Measurements from ENCODE around the gene TFEB.

The TFEB gene

DNA sequence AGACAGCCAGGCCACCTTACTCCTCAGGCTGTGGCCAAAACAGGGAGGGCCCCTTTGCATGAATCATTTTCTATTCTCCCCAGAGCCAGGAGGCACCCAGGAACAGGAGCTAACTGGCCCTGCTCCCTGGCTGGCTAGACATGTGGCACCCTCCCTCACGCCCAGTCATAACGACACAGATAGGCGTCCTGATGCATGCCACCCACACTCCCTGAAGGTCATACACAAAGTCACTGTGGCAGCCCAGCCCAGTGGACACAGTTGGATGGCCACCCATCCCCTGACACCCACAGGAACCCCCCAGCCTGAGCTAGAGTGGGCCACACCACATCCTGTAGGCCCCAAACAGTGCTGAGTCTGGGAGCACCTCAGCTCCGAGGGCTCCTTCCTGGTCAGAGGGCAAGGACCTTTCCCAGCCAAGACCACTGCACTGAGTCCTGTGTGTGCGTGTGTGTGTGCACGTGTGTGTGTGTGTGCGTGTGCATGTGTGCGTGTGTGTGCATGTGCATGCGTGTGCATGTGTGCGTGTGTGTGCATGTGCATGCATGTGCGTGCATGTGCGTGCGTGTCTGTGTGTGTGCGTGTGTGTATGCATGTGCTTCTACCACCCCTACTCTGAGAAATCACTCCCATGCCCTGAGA, 21.6 kb downstream of the TFEB start:
- no peak for DNase-seq
- 79% methylated on average over 8 of the region's 14 CpGs for WGBS

GRCh38 chr6:41713159-41713649, 22.2 kb downstream of the TFEB start:
- DNase-seq, result no peak
- Histone ChIP-seq H2AK5ac (ENCODE audit: low read length, severe bottlenecking) (no peak overlapping the region), H3K4me1 (ENCODE audit: control insufficient read depth, insufficient read depth, low read depth, low read length) (peaks cover 46% of the 10 kb centered on the region), H2AFZ (ENCODE audit: low read depth, low read length) (no peak overlapping the region), H4K91ac (ENCODE audit: low read length) (no peak overlapping the region), H2BK120ac (ENCODE audit: low read depth, low read length) (no peak overlapping the region), H3K4ac (ENCODE audit: low read depth in 1 of 2, low read length in 2 of 2) (no peak overlapping the region), H3K4me2 (ENCODE audit: low read length, poor library complexity, severe bottlenecking) (no peak overlapping the region), H2BK12ac (ENCODE audit: low read length in 2 of 2) (peak overlapping the region in 1 of 2 experiments; percentile 68), H3K18ac (ENCODE audit: low read depth in 1 of 2, low read length in 2 of 2) (peak overlapping the region in 1 of 2 experiments; percentile 22), H3K9ac (ENCODE audit: low read length) (no peak overlapping the region), H3K27ac (ENCODE audit: low read length, poor library complexity, severe bottlenecking) (peak overlapping the region; percentile 30), H3K4me3 (ENCODE audit: insufficient read depth in 1 of 2, low read depth in 1 of 2, low read length in 2 of 2) (no peak overlapping the region), H3K23ac (ENCODE audit: low read length in 2 of 2) (no peak overlapping the region), H3K79me1 (replicated peaks; ENCODE audit: low read length, poor library complexity, severe bottlenecking) (peaks cover 41% of the 10 kb centered on the region), H3K36me3 (ENCODE audit: control insufficient read depth in 1 of 2, insufficient read depth in 2 of 2, low read depth in 1 of 2, low read length in 2 of 2) (peaks cover 0 to 11% of the 10 kb centered on the region in 2 experiments), H2BK15ac (ENCODE audit: low read depth, poor library complexity, severe bottlenecking) (no peak overlapping the region), H3K14ac (ENCODE audit: low read length in 2 of 2) (peak overlapping the region in 1 of 2 experiments; percentile 66), H3K27me3 (ENCODE audit: control insufficient read depth in 1 of 2, insufficient read depth in 1 of 2, low read length in 2 of 2) (no peaks in the 10 kb centered on the region), H4K8ac (ENCODE audit: low read length) (no peak overlapping the region), H3K9me3 (ENCODE audit: control insufficient read depth, low read length) (no peaks in the 10 kb centered on the region), H2BK5ac (ENCODE audit: low read depth, low read length, poor library complexity, severe bottlenecking) (no peak overlapping the region)
- 77% methylated on average over 9 of the region's 9 CpGs for WGBS

More for the DNA sequence above, 21.6 kb downstream of the TFEB start:
- H3K4me1 ChIP-seq (ENCODE audit: control insufficient read depth, insufficient read depth, low read depth, low read length), result peaks cover 46% of the 10 kb centered on the region
- no peak overlapping the region for H3K4ac ChIP-seq (ENCODE audit: low read depth in 1 of 2, low read length in 2 of 2)
- H3K4me2 ChIP-seq (ENCODE audit: low read length, poor library complexity, severe bottlenecking), result no peak overlapping the region
- no peak overlapping the region for H2BK5ac ChIP-seq (ENCODE audit: low read depth, low read length, poor library complexity, severe bottlenecking)
- peak overlapping the region; percentile 18 for H3K27ac ChIP-seq (ENCODE audit: low read length, poor library complexity, severe bottlenecking)
- H4K8ac ChIP-seq (ENCODE audit: low read length), result no peak overlapping the region
- H3K4me3 ChIP-seq (ENCODE audit: insufficient read depth in 1 of 2, low read depth in 1 of 2, low read length in 2 of 2), result no peak overlapping the region
- H3K18ac ChIP-seq (ENCODE audit: low read depth in 1 of 2, low read length in 2 of 2), result peak overlapping the region in 1 of 2 experiments; percentile 13
- H2BK15ac ChIP-seq (ENCODE audit: low read depth, poor library complexity, severe bottlenecking), result no peak overlapping the region
- H3K9me3 ChIP-seq (ENCODE audit: control insufficient read depth, low read length), result no peaks in the 10 kb centered on the region
- no peak overlapping the region for H4K91ac ChIP-seq (ENCODE audit: low read length)
- no peaks in the 10 kb centered on the region for H3K27me3 ChIP-seq (ENCODE audit: control insufficient read depth in 1 of 2, insufficient read depth in 1 of 2, low read length in 2 of 2)
- no peak overlapping the region for H2BK120ac ChIP-seq (ENCODE audit: low read depth, low read length)
- H3K23ac ChIP-seq (ENCODE audit: low read length in 2 of 2), result no peak overlapping the region
- H2AK5ac ChIP-seq (ENCODE audit: low read length, severe bottlenecking), result no peak overlapping the region
- H2AFZ ChIP-seq (ENCODE audit: low read depth, low read length), result no peak overlapping the region
- H3K14ac ChIP-seq (ENCODE audit: low read length in 2 of 2), result peak overlapping the region in 1 of 2 experiments; percentile 66
- H3K9ac ChIP-seq (ENCODE audit: low read length), result no peak overlapping the region
- peaks cover 37% of the 10 kb centered on the region for H3K79me1 ChIP-seq (replicated peaks; ENCODE audit: low read length, poor library complexity, severe bottlenecking)
- H2BK12ac ChIP-seq (ENCODE audit: low read length in 2 of 2), result peak overlapping the region in 1 of 2 experiments; percentile 68
- H3K36me3 ChIP-seq (ENCODE audit: control insufficient read depth in 1 of 2, insufficient read depth in 2 of 2, low read depth in 1 of 2, low read length in 2 of 2), result peaks cover 0 to 11% of the 10 kb centered on the region in 2 experiments

- no peak overlapping the region for H3K9ac ChIP-seq (ENCODE audit: low read length)
- no peaks in the 10 kb centered on the region for H3K27me3 ChIP-seq (ENCODE audit: control insufficient read depth in 1 of 2, insufficient read depth in 1 of 2, low read length in 2 of 2)
- H2BK120ac ChIP-seq (ENCODE audit: low read depth, low read length), result no peak overlapping the region
- H3K9me3 ChIP-seq (ENCODE audit: control insufficient read depth, low read length), result no peaks in the 10 kb centered on the region
- no peak overlapping the region for H3K4ac ChIP-seq (ENCODE audit: low read depth in 1 of 2, low read length in 2 of 2)
- no peak overlapping the region for H4K8ac ChIP-seq (ENCODE audit: low read length)
- H2BK12ac ChIP-seq (ENCODE audit: low read length in 2 of 2), result no peak overlapping the region
- no peak overlapping the region for H3K23ac ChIP-seq (ENCODE audit: low read length in 2 of 2)
- no peak overlapping the region for H2AFZ ChIP-seq (ENCODE audit: low read depth, low read length)
- H4K91ac ChIP-seq (ENCODE audit: low read length), result no peak overlapping the region
- peak overlapping the region in 1 of 2 experiments; percentile 22 for H3K18ac ChIP-seq (ENCODE audit: low read depth in 1 of 2, low read length in 2 of 2)
- no peak overlapping the region for H2AK5ac ChIP-seq (ENCODE audit: low read length, severe bottlenecking)
- peaks cover 47% of the 10 kb centered on the region for H3K4me1 ChIP-seq (ENCODE audit: control insufficient read depth, insufficient read depth, low read depth, low read length)
- WGBS, result 89% methylated on average over 5 of the region's 10 CpGs
- H3K4me3 ChIP-seq (ENCODE audit: insufficient read depth in 1 of 2, low read depth in 1 of 2, low read length in 2 of 2), result no peak overlapping the region
- peaks cover 0 to 11% of the 10 kb centered on the region in 2 experiments for H3K36me3 ChIP-seq (ENCODE audit: control insufficient read depth in 1 of 2, insufficient read depth in 2 of 2, low read depth in 1 of 2, low read length in 2 of 2)
- peak overlapping the region; percentile 30 for H3K27ac ChIP-seq (ENCODE audit: low read length, poor library complexity, severe bottlenecking)
- no peak overlapping the region for H3K4me2 ChIP-seq (ENCODE audit: low read length, poor library complexity, severe bottlenecking)
- DNase-seq, result no peak
- H2BK15ac ChIP-seq (ENCODE audit: low read depth, poor library complexity, severe bottlenecking), result no peak overlapping the region
- peaks cover 46% of the 10 kb centered on the region for H3K79me1 ChIP-seq (replicated peaks; ENCODE audit: low read length, poor library complexity, severe bottlenecking)
- H3K14ac ChIP-seq (ENCODE audit: low read length in 2 of 2), result no peak overlapping the region
- H2BK5ac ChIP-seq (ENCODE audit: low read depth, low read length, poor library complexity, severe bottlenecking), result no peak overlapping the region
Measured at GRCh38 chr6:41712651-41713103, 22.7 kb downstream of the TFEB start.

DNA sequence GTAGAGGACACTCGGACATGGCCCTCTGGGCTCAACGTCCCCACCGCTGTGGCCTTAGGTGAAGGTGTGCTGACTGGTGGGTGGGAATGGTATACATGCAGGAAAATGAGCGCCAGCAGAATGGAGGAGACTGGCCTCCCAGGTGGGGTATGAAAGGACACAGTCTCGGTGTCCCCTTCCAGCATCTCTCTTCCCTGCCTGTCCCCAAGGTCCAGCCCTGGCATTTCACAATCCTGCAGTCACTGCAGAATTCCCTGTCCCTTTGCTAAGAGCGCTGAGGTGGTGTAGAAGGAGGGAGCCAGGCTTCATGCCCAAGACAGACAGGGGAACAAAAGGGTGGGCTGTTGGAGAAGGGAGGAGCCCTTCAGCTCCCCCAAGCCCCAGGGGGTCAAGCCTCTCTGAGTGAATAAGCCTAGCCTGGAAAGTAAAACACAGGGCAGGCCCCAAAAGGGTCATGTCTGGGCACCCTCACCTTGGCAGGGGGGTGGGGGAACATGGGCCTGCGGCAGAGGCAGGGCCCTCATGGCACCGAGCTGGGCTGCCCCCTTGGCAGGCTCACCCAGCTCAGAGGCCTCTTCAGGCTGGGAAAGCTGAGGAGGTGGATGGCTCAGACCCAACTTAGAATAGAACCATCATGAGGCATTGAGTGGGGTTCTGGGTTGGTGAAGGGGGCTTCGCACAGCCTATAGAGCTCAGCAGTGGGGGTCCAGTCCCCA, 23.9 kb downstream of the TFEB start:
- Histone ChIP-seq H3K14ac (ENCODE audit: low read length in 2 of 2) (no peak overlapping the region), H3K18ac (ENCODE audit: low read depth in 1 of 2, low read length in 2 of 2) (no peak overlapping the region), H3K36me3 (ENCODE audit: control insufficient read depth in 1 of 2, insufficient read depth in 2 of 2, low read depth in 1 of 2, low read length in 2 of 2) (peaks cover 0 to 11% of the 10 kb centered on the region in 2 experiments), H4K91ac (ENCODE audit: low read length) (no peak overlapping the region), H3K9ac (ENCODE audit: low read length) (no peak overlapping the region), H2BK5ac (ENCODE audit: low read depth, low read length, poor library complexity, severe bottlenecking) (no peak overlapping the region), H3K4me2 (ENCODE audit: low read length, poor library complexity, severe bottlenecking) (no peak overlapping the region), H3K4me3 (ENCODE audit: insufficient read depth in 1 of 2, low read depth in 1 of 2, low read length in 2 of 2) (no peak overlapping the region), H3K27ac (ENCODE audit: low read length, poor library complexity, severe bottlenecking) (no peak overlapping the region), H3K4ac (ENCODE audit: low read depth in 1 of 2, low read length in 2 of 2) (no peak overlapping the region), H3K79me1 (replicated peaks; ENCODE audit: low read length, poor library complexity, severe bottlenecking) (peaks cover 38% of the 10 kb centered on the region), H3K4me1 (ENCODE audit: control insufficient read depth, insufficient read depth, low read depth, low read length) (peaks cover 49% of the 10 kb centered on the region), H2BK12ac (ENCODE audit: low read length in 2 of 2) (no peak overlapping the region), H2BK15ac (ENCODE audit: low read depth, poor library complexity, severe bottlenecking) (no peak overlapping the region), H4K8ac (ENCODE audit: low read length) (no peak overlapping the region), H2AFZ (ENCODE audit: low read depth, low read length) (no peak overlapping the region), H3K23ac (ENCODE audit: low read length in 2 of 2) (no peak overlapping the region), H3K27me3 (ENCODE audit: control insufficient read depth in 1 of 2, insufficient read depth in 1 of 2, low read length in 2 of 2) (no peaks in the 10 kb centered on the region), H2BK120ac (ENCODE audit: low read depth, low read length) (no peak overlapping the region), H3K9me3 (ENCODE audit: control insufficient read depth, low read length) (no peaks in the 10 kb centered on the region), H2AK5ac (ENCODE audit: low read length, severe bottlenecking) (no peak overlapping the region)
- DNase-seq, result no peak
- WGBS, result 92% methylated on average over 6 of the region's 9 CpGs

All from mesenchymal stem cell (in vitro differentiated cells and primary cell).